Ovary (tissue), 9 donors: ENCODE measurements around the gene AOPEP. TPM values are rescaled to one million over a fixed set of nuclear protein-coding genes. Genes with fewer than 3 reads are reported as not detected.

ENCODE experiments used
- DNase-seq, 5 donors: peaks; one replicate each; pipeline ENCODE4 v3.0.0-alpha.2; 2019 to 2020
- H3K27ac ChIP-seq, 2 donors: fragments of 200-600 bp; one replicate each; pipeline versions ENCODE4 v1.5.1 to v1.8.0; 2019 to 2022
- H3K27me3 ChIP-seq: fragments of 200-600 bp; one replicate; pipeline ENCODE4 v1.8.0; 2022
- H3K36me3 ChIP-seq: fragments of 200-600 bp; sonication (generic); one replicate; pipeline ENCODE4 v1.5.1; 2019
- H3K4me1 ChIP-seq: one replicate; pipeline ENCODE4 v1.8.1; 2013; ENCODE audit warnings: mild to moderate bottlenecking, moderate library complexity; ENCODE audit not compliant: insufficient read depth
- H3K4me3 ChIP-seq: fragments of 200-600 bp; sonication (generic); one replicate; pipeline ENCODE4 v1.5.1; 2017
- H3K9me3 ChIP-seq, 2 donors: fragments of 200-600 bp in 1 of 2; sonication (generic) in 1 of 2; one replicate each; pipeline versions ENCODE4 v1.5.1 to v1.8.1; 2013 to 2019; ENCODE audit warnings: mild to moderate bottlenecking in 1 of 2, moderate library complexity in 1 of 2
- CTCF ChIP-seq, 3 donors: fragments of 450-650 bp in 2 of 3; fragments of 200-600 bp in 1 of 3; IDR thresholded peaks; one replicate each; pipeline versions ENCODE4 v1.5.1 to v1.8.0; 2016 to 2022; ENCODE audit warnings: antibody characterized with exemption in 3 of 3, mild to moderate bottlenecking in 1 of 3
- EP300 ChIP-seq: sonication (generic); formaldehyde crosslinking; IDR thresholded peaks from one replicate; pipeline ENCODE4 v1.6.1; 2017; ENCODE audit warnings: antibody characterized with exemption
- POLR2A ChIP-seq: fragments of 450-650 bp; IDR thresholded peaks from one replicate; pipeline ENCODE4 v1.6.1; 2017; ENCODE audit warnings: antibody characterized with exemption, mild to moderate bottlenecking, moderate library complexity
- WGBS, 3 donors: extraction: QIAGEN DNeasy Blood & Tissue Kit in 1 of 3; methylation state at CpG; one replicate each; pipeline versions ENCODE4 v1.1.5 to v1.1.7; 2013 to 2017; 5-methylcytosine and 5-hydroxymethylcytosine counted together
- intact Hi-C, 4 donors: fragments of 100-400 bp; cut with DNase I; formaldehyde crosslinking; loops; one replicate each; pipeline versions ENCODE4 v1.11.0 to v1.15.1; 2022 to 2023
- polyA plus RNA-seq, 2 donors: library from polyadenylated mRNA; stranded (reverse); fragments of 200-250 nt in 1 of 2; fragments of 350-450 nt in 1 of 2; fragmentation: Illumina TruSeq in 1 of 2; extraction: RNeasy Lipid Tissue Mini Kit (QIAGEN cat#74804) in 1 of 2; gene quantifications; one replicate each; pipeline ENCODE4 v1.2.3, GENCODE V29; 2013 to 2014
- total RNA-seq, 7 donors: library from RNA; depleted of rRNA in 2 of 7; stranded (reverse); fragments of >200 nt in 2 of 7; fragmentation: NEBNext Ultra II Directional in 3 of 7; extraction: Animal tissue kit (Norgen Biotek cat#: 25700) in 3 of 7; gene quantifications; one replicate each; pipeline versions ENCODE4 v1.1.0 to v1.2.4, GENCODE V29; 2016 to 2023
- donor health status: DM: no; HTN: no; CAD: no; lungs with moderate emphysema.
- donor health status: DM: no; HTN: no; CAD: no.
- donor health status: Bipolar disorder and iron deficiency.
- donor health status: DM: yes; HTN: yes; CAD: no.
- donor health status: DM: no; HTN: no; CAD: no.
- donor health status: DM: yes; HTN: yes; CAD: no.

AOPEP gene
- total and polyA plus RNA-seq, 9 donors, result 40.0 to 141 (median 82.1) TPM

- no peaks in the 10 kb centered on the region for H3K36me3 ChIP-seq
- peaks cover 3% of the 10 kb centered on the region for H3K4me1 ChIP-seq
- intact Hi-C loops, result no loop called here
- no peak overlapping the region for H3K27ac ChIP-seq
- H3K27me3 ChIP-seq, result no peaks in the 10 kb centered on the region
- no peak for DNase-seq
- 91 to 98% (median 95%) methylated on average over 3 of the region's 3 CpGs for WGBS, 3 donors
- no peak for TF ChIP-seq CTCF (IDR thresholded peaks at IDR 0.05)
- TF ChIP-seq POLR2A, result no peak
- TF ChIP-seq EP300, result no peak
- no peaks in the 10 kb centered on the region for H3K9me3 ChIP-seq
- no peak overlapping the region for H3K4me3 ChIP-seq
Observed at GRCh38 chr9:94729199-94729598, 2.7 kb downstream of the AOPEP start.

GRCh38 chr9:94734054-94734754 lies 7.7 kb downstream of the AOPEP start:
- H3K36me3 ChIP-seq, result no peaks in the 10 kb centered on the region
- no peak overlapping the region for H3K4me3 ChIP-seq
- H3K27ac ChIP-seq, result no peak overlapping the region
- DNase-seq, result no peak
- WGBS, 3 donors, result 27 to 46% (median 29%) methylated on average over 4 of the region's 4 CpGs
- no peaks in the 10 kb centered on the region for H3K4me1 ChIP-seq
- no peaks in the 10 kb centered on the region for H3K27me3 ChIP-seq
- intact Hi-C loops, result no loop called here
- no peak for TF ChIP-seq EP300
- no peaks in the 10 kb centered on the region for H3K9me3 ChIP-seq

- intact Hi-C loops, result no loop called here
- Histone ChIP-seq H3K27me3 (no peaks in the 10 kb centered on the region), H3K4me1 (peaks cover 3% of the 10 kb centered on the region), H3K9me3 (no peaks in the 10 kb centered on the region), H3K36me3 (no peaks in the 10 kb centered on the region), H3K27ac (no peak overlapping the region), H3K4me3 (no peak overlapping the region)
- no peak for DNase-seq
- TF ChIP-seq CTCF (IDR thresholded peaks at IDR 0.05) (no peak), POLR2A (no peak), EP300 (no peak)
Observed at GRCh38 chr9:94736759-94737158, 10.3 kb downstream of the AOPEP start.

- H3K4me3 ChIP-seq, result no peak overlapping the region
- no peaks in the 10 kb centered on the region for H3K36me3 ChIP-seq
- peaks cover 4% of the 10 kb centered on the region for H3K4me1 ChIP-seq
- no peaks in the 10 kb centered on the region for H3K27me3 ChIP-seq
- intact Hi-C loops, result no loop called here
- no peaks in the 10 kb centered on the region for H3K9me3 ChIP-seq
- no peak overlapping the region for H3K27ac ChIP-seq
- WGBS, 3 donors, result 38 to 40% (median 38%) methylated on average over 3 of the region's 3 CpGs
- TF ChIP-seq EP300 (no peak), POLR2A (no peak), CTCF (IDR thresholded peaks at IDR 0.05) (no peak)
- DNase-seq, result no peak
Observed at GRCh38 chr9:94740145-94740840, 13.8 kb downstream of the AOPEP start.

DNA sequence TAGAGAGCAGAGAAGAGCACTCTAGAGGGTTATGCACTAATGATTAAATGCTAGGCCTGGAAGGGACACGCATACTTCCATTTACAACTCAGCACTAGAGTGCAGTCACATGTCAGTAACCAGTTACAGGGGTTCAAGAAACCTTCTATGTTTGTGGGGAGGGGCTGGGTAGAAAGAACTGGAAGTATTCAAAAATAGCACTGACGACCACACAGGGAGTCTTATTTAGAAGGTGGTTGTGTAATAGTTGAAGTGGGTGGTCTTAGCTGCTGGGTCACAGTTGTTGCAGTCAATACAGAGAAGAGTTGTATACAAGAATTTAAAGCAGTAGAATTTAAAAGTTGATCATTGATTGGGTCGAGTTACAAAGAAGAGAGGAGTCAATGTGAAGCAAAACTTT lies 15.4 kb downstream of the AOPEP start:
- 53 to 66% (median 65%) methylated on average over 3 of the region's 3 CpGs for WGBS, 3 donors
- no peak for TF ChIP-seq CTCF (IDR thresholded peaks at IDR 0.05)
- TF ChIP-seq EP300, result no peak
- no peak for TF ChIP-seq POLR2A
- Histone ChIP-seq H3K27ac (no peak overlapping the region), H3K36me3 (no peaks in the 10 kb centered on the region), H3K4me1 (peaks cover 4% of the 10 kb centered on the region), H3K27me3 (no peaks in the 10 kb centered on the region), H3K4me3 (no peak overlapping the region), H3K9me3 (no peaks in the 10 kb centered on the region)
- intact Hi-C loops, result no loop called here
- no peak for DNase-seq
